A549 (cell line): ENCODE data around the gene NR2C1.

Source experiments
- BHLHE40 ChIP-seq: IDR thresholded peaks from 2 replicates; pipeline ENCODE4 v1.6.1; 2012; ENCODE audit warnings: low read depth, low read length, inconsistent platforms
- CTCF ChIP-seq: fragments of >200 bp; sonication (Bioruptor Twin); formaldehyde crosslinking; IDR thresholded peaks from 3 replicates; pipeline ENCODE4 v1.5.1; 2016
- HDAC2 ChIP-seq: fragments of 200-600 bp; sonication (generic); IDR thresholded peaks from 2 replicates; pipeline ENCODE4 v1.6.1; 2016
- JUN ChIP-seq, 2 experiments: fragments of >200 bp; sonication (Bioruptor Twin); formaldehyde crosslinking; IDR thresholded peaks; 2 replicates in 1 of 2; 3 replicates in 1 of 2; pipeline ENCODE4 v1.6.1; 2016 to 2017
- MAX ChIP-seq: IDR thresholded peaks from 2 replicates; pipeline ENCODE4 v1.6.1; 2012
- MYC ChIP-seq: IDR thresholded peaks from 2 replicates; pipeline ENCODE4 v1.6.1; 2012; ENCODE audit warnings: mild to moderate bottlenecking, inconsistent platforms, low read length, improper control_type of control experiment, borderline replicate concordance
- PHF8 ChIP-seq: fragments of 200-600 bp; sonication (generic); IDR thresholded peaks from 2 replicates; pipeline ENCODE4 v1.6.1; 2016; ENCODE audit warnings: low read depth, mild to moderate bottlenecking, antibody characterized with exemption, moderate library complexity, borderline replicate concordance
- RAD21 ChIP-seq, 2 experiments: fragments of >200 bp in 1 of 2; sonication (Bioruptor Twin) in 1 of 2; formaldehyde crosslinking in 1 of 2; IDR thresholded peaks in 1 of 2; conservative IDR thresholded peaks in 1 of 2; 2 replicates in 1 of 2; 3 replicates in 1 of 2; pipeline ENCODE4 v1.6.1; 2012 to 2018; ENCODE audit warnings: inconsistent platforms in 1 of 2
- RCOR1 ChIP-seq: fragments of 150-350 bp; IDR thresholded peaks from 2 replicates; pipeline ENCODE4 v1.6.1; 2014; ENCODE audit warnings: antibody characterized with exemption, low read length, low read depth
- REST ChIP-seq: fragments of 200-600 bp; sonication (generic); IDR thresholded peaks from 2 replicates; pipeline ENCODE4 v1.6.1; 2016; ENCODE audit warnings: antibody characterized with exemption, mild to moderate bottlenecking, moderate library complexity
- ZC3H11A ChIP-seq: fragments of 450-650 bp; IDR thresholded peaks from 2 replicates; pipeline ENCODE4 v1.6.1; 2014; ENCODE audit warnings: antibody characterized with exemption, mild to moderate bottlenecking

GRCh38 chr12:94998326-94998725 is 75.1 kb downstream of the NR2C1 start:
- TF ChIP-seq CTCF (no peak), ZC3H11A (no peak), RCOR1 (no peak), MAX (no peak), RAD21 (conservative IDR thresholded peaks at IDR 0.05 in 1 of 2, IDR thresholded peaks at IDR 0.05 in 1 of 2) (no peak), REST (no peak), PHF8 (no peak), JUN (IDR thresholded peaks at IDR 0.05) (no peak), HDAC2 (no peak), BHLHE40 (no peak), MYC (no peak)
